MCF 10A (cell line): Measurements from ENCODE around the gene ARMH2. TPM values are rescaled to one million over a fixed set of nuclear protein-coding genes. Genes with fewer than 3 reads are reported as not detected.

Experiments
- Bru-seq: library from RNA; stranded (reverse); fragments of 400-500 nt; gene quantifications from one replicate; lab custom pipeline; 2021; lab: Mats Ljungman, UMichigan
- BruChase-seq, 2 experiments: library from RNA; stranded (reverse); fragments of 400-500 nt; gene quantifications; one replicate each; lab custom pipeline; 2021; lab: Mats Ljungman, UMichigan
- BruUV-seq: library from RNA; stranded (reverse); fragments of 400-500 nt; replicated peaks from 2 replicates; lab custom pipeline; 2021; lab: Mats Ljungman, UMichigan
- CTCF ChIA-PET: fragments of 300-600 bp; sonication (Branson Sonifier 250); formaldehyde crosslinking; extraction: SDS; loops from one replicate; lab custom pipeline; 2021; ENCODE audit warnings: antibody characterized with exemption, inconsistent platforms; lab: Yijun Ruan, JAX
- POLR2A ChIA-PET: fragments of 300-600, 350-650 bp; sonication (Branson Sonifier 250); formaldehyde crosslinking; extraction: SDS; loops from one replicate; lab custom pipeline; 2020; ENCODE audit warnings: antibody characterized with exemption, inconsistent platforms; lab: Yijun Ruan, JAX
- DNase-seq: peaks from one replicate; pipeline ENCODE4 v3.0.0-alpha.2; 2018; ENCODE audit not compliant: unreplicated experiment
- H3K27ac Mint-ChIP-seq: one replicate; pipeline ENCODE4 v1.8.0; 2022; ENCODE audit warnings: mild to moderate bottlenecking, low read depth, mixed read lengths; ENCODE audit not compliant: unreplicated experiment
- H3K27me3 Mint-ChIP-seq: one replicate; pipeline ENCODE4 v1.8.0; 2022; ENCODE audit warnings: mixed read lengths; ENCODE audit not compliant: insufficient read depth, unreplicated experiment
- H3K36me3 Mint-ChIP-seq: one replicate; pipeline ENCODE4 v1.8.0; 2022; ENCODE audit warnings: mild to moderate bottlenecking, moderate library complexity, mixed read lengths; ENCODE audit not compliant: insufficient read depth, unreplicated experiment
- H3K4me1 Mint-ChIP-seq: one replicate; pipeline ENCODE4 v1.8.0; 2022; ENCODE audit warnings: mixed read lengths; ENCODE audit not compliant: insufficient read depth, unreplicated experiment
- H3K4me3 Mint-ChIP-seq: one replicate; pipeline ENCODE4 v1.8.0; 2022; ENCODE audit warnings: mild to moderate bottlenecking, moderate library complexity, mixed read lengths; ENCODE audit not compliant: unreplicated experiment
- H3K9me3 Mint-ChIP-seq: one replicate; pipeline ENCODE4 v1.8.0; 2022; ENCODE audit warnings: mixed read lengths; ENCODE audit not compliant: unreplicated experiment
- CTCF ChIP-seq: fragments of 200-600 bp; IDR thresholded peaks from one replicate; pipeline ENCODE4 v1.8.0; 2022; ENCODE audit warnings: antibody characterized with exemption, mild to moderate bottlenecking; ENCODE audit not compliant: unreplicated experiment
- intact Hi-C: fragments of 100-400 bp; cut with micrococcal nuclease; formaldehyde crosslinking; loops from 2 replicates; pipeline ENCODE4 v1.14.1; 2022
- long read RNA-seq: library from polyadenylated mRNA; stranded (forward); transcript quantifications from one replicate; pipeline ENCODE4 v2.0.0, GENCODE V29; 2022
- total RNA-seq: library from RNA; stranded (reverse); gene quantifications from 2 replicates; pipeline ENCODE4 v1.2.3, GENCODE V29; 2022

Gene ARMH2
- total RNA-seq (not detected in 2 replicates), Bru-seq, nascent RNA (percentile 42 among the genes with signal in this experiment), BruChase-seq, experiment 1, labeled RNA remaining after a 6-hour chase (percentile 26 among the genes with signal in this experiment), BruChase-seq, experiment 2, labeled RNA remaining after a 2-hour chase (not detected)
- long read RNA-seq, result 0 reads

GRCh38 chr6:24798740-24799540, at the start of gene ARMH2:
TSS of gene ARMH2 (minus strand) at chr6:24798917. CDS start at chr6:24798857, 60 bp downstream.
- CTCF ChIA-PET, result interaction anchor here (0.6 to 0.7 kb wide), 2 partner anchors 115 to 425 kb away, joined by 3 read pairs; no protein-coding TSS in a partner anchor
- Mint-ChIP-seq H3K27ac (no peak within 1 kb of the TSS), H3K27me3 (no peaks in the 10 kb centered on the region), H3K4me3 (no peak within 1 kb of the TSS), H3K9me3 (no peaks in the 10 kb centered on the region), H3K36me3 (no peaks in the 10 kb centered on the region), H3K4me1 (peaks cover 8% of the 10 kb centered on the region)
- intact Hi-C loops, result no loop called here
- DNase-seq, result no peak
- POLR2A ChIA-PET, result no interaction called here
- no peak for TF ChIP-seq CTCF
- no TSS peak for BruUV-seq

GRCh38 chr6:24848461-24848860, 49.7 kb upstream of the ARMH2 start:
- no TSS peak for BruUV-seq
- DNase-seq, result no peak
- Mint-ChIP-seq H3K9me3 (no peaks in the 10 kb centered on the region), H3K27ac (no peak overlapping the region), H3K4me3 (no peak overlapping the region), H3K27me3 (no peaks in the 10 kb centered on the region), H3K36me3 (peaks cover 35% of the 10 kb centered on the region), H3K4me1 (peaks cover 6% of the 10 kb centered on the region)
- TF ChIP-seq CTCF, result no peak
- CTCF ChIA-PET, result interaction anchor here (1.3 kb wide), 1 partner anchor 9 kb away, joined by 4 read pairs; no protein-coding TSS in a partner anchor
- POLR2A ChIA-PET, result interaction anchor here (1.1 to 1.7 kb wide), 3 partner anchors 165 to 173 kb away, joined by 4 to 9 read pairs (median 5); no protein-coding TSS in a partner anchor
- intact Hi-C loops, result no loop called here

- POLR2A ChIA-PET, result interaction anchor here (0.7 to 1.7 kb wide), 6 partner anchors 11 to 1310 kb away, joined by 3 to 9 read pairs (median 4); no protein-coding TSS in a partner anchor
- H3K9me3 Mint-ChIP-seq, result no peaks in the 10 kb centered on the region
- TF ChIP-seq CTCF, result no peak
Observed at GRCh38 chr6:24847402-24847801, 48.7 kb upstream of the ARMH2 start.

DNA sequence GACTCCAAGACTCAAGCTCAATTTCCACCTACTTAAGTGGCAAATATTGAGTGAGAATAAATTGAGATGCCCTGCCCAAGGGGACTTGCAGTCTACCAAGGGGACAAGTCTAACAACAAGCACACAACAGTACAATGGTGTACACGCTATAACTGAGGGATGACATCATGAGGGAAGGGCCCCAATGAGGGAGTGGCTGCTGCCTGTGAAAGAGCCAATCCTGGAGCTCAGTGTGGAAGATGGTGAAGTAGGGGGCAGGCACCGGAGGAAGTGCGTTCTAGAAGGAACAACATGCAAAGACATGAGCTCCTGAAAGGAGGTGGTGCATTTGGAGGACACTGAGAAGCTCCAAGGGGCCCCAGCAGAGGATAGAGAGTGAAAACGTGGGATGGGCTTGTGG, 46.9 kb upstream of the ARMH2 start:
- no peak overlapping the region for H3K4me3 Mint-ChIP-seq
- no peak for TF ChIP-seq CTCF
- BruUV-seq, result no TSS peak
- CTCF ChIA-PET, result interaction anchor here (0.7 to 2.1 kb wide), 5 partner anchors 10 to 173 kb away, joined by 4 to 9 read pairs (median 5); no protein-coding TSS in a partner anchor
- intact Hi-C loops, result no loop called here
- no peak overlapping the region for H3K27ac Mint-ChIP-seq
- peaks cover 37% of the 10 kb centered on the region for H3K36me3 Mint-ChIP-seq
- POLR2A ChIA-PET, result interaction anchor here (0.8 to 1.7 kb wide), 4 partner anchors 13 to 244 kb away, joined by 3 to 6 read pairs (median 4); no protein-coding TSS in a partner anchor
- no peaks in the 10 kb centered on the region for H3K27me3 Mint-ChIP-seq
- no peaks in the 10 kb centered on the region for H3K9me3 Mint-ChIP-seq
- no peak for DNase-seq
- H3K4me1 Mint-ChIP-seq, result peaks cover 6% of the 10 kb centered on the region

More at GRCh38 chr6:24847402-24847801, 48.7 kb upstream of the ARMH2 start:
- BruUV-seq, result no TSS peak
- Mint-ChIP-seq H3K27ac (no peak overlapping the region), H3K4me3 (no peak overlapping the region), H3K36me3 (peaks cover 36% of the 10 kb centered on the region), H3K4me1 (peaks cover 6% of the 10 kb centered on the region), H3K27me3 (no peaks in the 10 kb centered on the region)
- DNase-seq, result no peak
- intact Hi-C loops, result no loop called here
- CTCF ChIA-PET, result interaction anchor here (0.6 to 1.6 kb wide), 6 partner anchors 10 to 224 kb away, joined by 4 to 5 read pairs (median 5); no protein-coding TSS in a partner anchor
